Adipocyte (in vitro differentiated cells): Measurements from ENCODE around the gene NR2E1.
A peak's percentile ranks its signal among the peaks of the same experiment; 100 is the strongest.

ENCODE experiments used
- DNase-seq: peaks from one replicate; pipeline ENCODE4 v3.0.0-alpha.2; 2015; ENCODE audit warnings: low read depth
- H3K27me3 ChIP-seq: replicated peaks from 2 replicates; pipeline ENCODE4 v1.7.0; 2013; ENCODE audit warnings: mild to moderate bottlenecking, low read length, moderate library complexity; ENCODE audit not compliant: control insufficient read depth, insufficient read depth
- H3K36me3 ChIP-seq: 2 replicates; pipeline ENCODE4 v1.7.0; 2013; ENCODE audit warnings: low read length, mild to moderate bottlenecking, moderate library complexity; ENCODE audit not compliant: control insufficient read depth, insufficient read depth, severe bottlenecking
- H3K4me1 ChIP-seq: 2 replicates; pipeline ENCODE4 v1.7.0; 2013; ENCODE audit warnings: mild to moderate bottlenecking, low read length, moderate library complexity; ENCODE audit not compliant: control insufficient read depth, insufficient read depth
- H3K4me3 ChIP-seq: 2 replicates; pipeline ENCODE4 v1.7.0; 2013; ENCODE audit warnings: mild to moderate bottlenecking, low read length, moderate library complexity
- H3K9ac ChIP-seq: 2 replicates; pipeline ENCODE4 v1.7.0; 2013; ENCODE audit warnings: mild to moderate bottlenecking, low read length, moderate library complexity
- H3K9me3 ChIP-seq: 2 replicates; pipeline ENCODE4 v1.7.0; 2013; ENCODE audit warnings: mild to moderate bottlenecking, low read length, moderate library complexity; ENCODE audit not compliant: control insufficient read depth

Gene NR2E1

GRCh38 chr6:108168090-108168463, 2.3 kb downstream of the NR2E1 start:
- Histone ChIP-seq H3K4me1 (peaks cover 15% of the 10 kb centered on the region), H3K9ac (no peak overlapping the region), H3K9me3 (no peaks in the 10 kb centered on the region), H3K4me3 (no peak overlapping the region), H3K27me3 (peaks cover 98% of the 10 kb centered on the region), H3K36me3 (no peaks in the 10 kb centered on the region)
- no peak for DNase-seq

- H3K27me3 ChIP-seq: peaks cover 98% of the 10 kb centered on the region
- H3K36me3 ChIP-seq: no peaks in the 10 kb centered on the region
- H3K9me3 ChIP-seq: peaks cover under 1% of the 10 kb centered on the region
- H3K9ac ChIP-seq: no peak overlapping the region
- peaks cover 15% of the 10 kb centered on the region for H3K4me1 ChIP-seq
- no peak overlapping the region for H3K4me3 ChIP-seq
- peak; percentile 33 for DNase-seq
Observed at GRCh38 chr6:108168501-108169463, 3.0 kb downstream of the NR2E1 start.

GRCh38 chr6:108169464-108170331, 3.9 kb downstream of the NR2E1 start:
- H3K9ac ChIP-seq: no peak overlapping the region
- H3K9me3 ChIP-seq: peaks cover 3% of the 10 kb centered on the region
- H3K27me3 ChIP-seq: peaks cover 98% of the 10 kb centered on the region
- H3K4me1 ChIP-seq: peaks cover 12% of the 10 kb centered on the region
- DNase-seq: no peak
- H3K4me3 ChIP-seq: no peak overlapping the region
- no peaks in the 10 kb centered on the region for H3K36me3 ChIP-seq

DNA sequence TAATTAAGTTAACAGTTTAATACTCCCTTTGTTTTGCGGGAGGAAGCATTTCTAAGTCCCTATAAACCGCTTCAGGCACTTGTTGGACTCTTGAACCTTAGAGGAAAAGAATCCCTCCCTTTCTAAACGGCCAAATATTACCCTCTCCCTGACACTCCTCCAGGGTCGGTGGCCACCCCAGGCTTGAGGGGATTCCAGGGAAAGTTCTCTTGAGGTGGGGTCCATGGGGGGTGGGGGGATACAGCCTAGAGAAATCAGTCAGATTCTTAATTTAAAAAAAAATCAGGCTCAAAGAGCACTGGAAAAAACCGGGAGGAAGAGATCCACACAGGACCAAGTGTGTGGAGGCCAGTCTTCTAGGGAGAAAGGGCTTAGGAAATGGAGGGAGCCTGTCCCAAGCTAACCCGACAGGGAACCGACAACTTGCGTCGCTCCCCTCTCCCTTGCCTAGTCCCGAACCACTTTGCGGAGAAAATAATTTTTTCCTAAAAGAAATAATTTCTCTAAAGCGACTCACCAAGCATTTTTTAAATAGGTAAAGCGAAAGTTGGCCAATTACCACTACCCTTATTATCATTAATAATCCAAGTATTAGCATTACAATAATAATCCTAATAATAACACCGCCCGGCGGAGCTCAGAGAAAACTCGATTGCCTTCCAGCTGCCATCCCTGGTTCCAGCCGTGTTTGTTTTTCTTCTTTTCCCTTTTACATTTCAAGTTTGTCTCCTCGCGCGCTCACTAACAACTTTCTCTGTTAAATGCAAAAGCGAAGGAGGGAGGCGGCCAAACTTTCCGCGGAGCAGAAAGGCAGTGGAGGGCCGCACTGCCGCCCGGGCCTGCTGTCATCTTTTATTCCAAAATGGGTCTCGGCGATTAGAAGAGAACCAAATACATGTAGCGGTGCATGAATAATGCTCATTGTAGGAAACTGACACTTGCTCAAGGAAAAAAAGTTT, 4.8 kb downstream of the NR2E1 start:
- Histone ChIP-seq H3K9me3 (peaks cover 7% of the 10 kb centered on the region), H3K9ac (no peak overlapping the region), H3K36me3 (no peaks in the 10 kb centered on the region), H3K4me3 (no peak overlapping the region), H3K27me3 (peaks cover 98% of the 10 kb centered on the region), H3K4me1 (peaks cover 5% of the 10 kb centered on the region)
- DNase-seq: no peak

GRCh38 chr6:108171291-108171917, 5.6 kb downstream of the NR2E1 start:
- H3K9me3 ChIP-seq: peaks cover 7% of the 10 kb centered on the region
- H3K4me3 ChIP-seq: no peak overlapping the region
- no peak for DNase-seq
- H3K4me1 ChIP-seq: peaks cover 4% of the 10 kb centered on the region
- no peaks in the 10 kb centered on the region for H3K36me3 ChIP-seq
- no peak overlapping the region for H3K9ac ChIP-seq
- H3K27me3 ChIP-seq: peaks cover 98% of the 10 kb centered on the region

DNA sequence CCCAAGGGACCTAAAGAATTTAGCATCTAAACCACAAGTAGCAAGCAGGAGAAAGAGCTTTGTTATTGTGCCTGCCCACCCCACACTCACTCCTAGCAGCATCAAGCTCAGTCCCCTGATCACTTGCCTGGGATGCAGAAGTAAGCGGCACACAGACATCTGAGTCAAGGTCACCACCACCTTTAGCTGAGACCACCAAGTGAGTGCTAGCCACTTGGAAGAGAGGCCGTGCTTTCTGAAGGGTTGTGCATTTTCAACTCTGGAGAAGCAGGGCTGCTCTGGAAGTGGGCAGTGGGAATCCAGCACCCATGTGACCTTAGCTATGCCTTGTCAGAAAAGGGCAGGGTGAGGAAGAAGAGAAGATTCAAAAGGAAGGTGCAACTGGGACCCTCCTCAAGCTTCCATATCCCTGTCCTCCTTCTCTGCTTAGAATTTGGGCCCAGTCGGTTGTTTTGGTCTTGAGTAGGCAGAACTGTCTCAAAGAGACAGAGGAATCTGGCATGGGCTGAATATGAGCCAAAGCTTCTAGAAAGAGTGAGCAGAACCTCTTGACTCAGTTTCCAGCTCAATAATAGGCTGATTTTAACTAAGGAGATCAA, 6.2 kb downstream of the NR2E1 start:
- H3K4me3 ChIP-seq: no peak overlapping the region
- H3K27me3 ChIP-seq: peaks cover 98% of the 10 kb centered on the region
- peaks cover 7% of the 10 kb centered on the region for H3K9me3 ChIP-seq
- no peak overlapping the region for H3K9ac ChIP-seq
- H3K4me1 ChIP-seq: peaks cover 4% of the 10 kb centered on the region
- no peak for DNase-seq
- no peaks in the 10 kb centered on the region for H3K36me3 ChIP-seq

GRCh38 chr6:108174371-108175175, 8.8 kb downstream of the NR2E1 start:
- Histone ChIP-seq H3K4me1 (no peaks in the 10 kb centered on the region), H3K4me3 (no peak overlapping the region), H3K9me3 (peaks cover 7% of the 10 kb centered on the region), H3K9ac (no peak overlapping the region), H3K27me3 (peaks cover 96% of the 10 kb centered on the region), H3K36me3 (no peaks in the 10 kb centered on the region)
- peak; percentile 58 for DNase-seq

DNA sequence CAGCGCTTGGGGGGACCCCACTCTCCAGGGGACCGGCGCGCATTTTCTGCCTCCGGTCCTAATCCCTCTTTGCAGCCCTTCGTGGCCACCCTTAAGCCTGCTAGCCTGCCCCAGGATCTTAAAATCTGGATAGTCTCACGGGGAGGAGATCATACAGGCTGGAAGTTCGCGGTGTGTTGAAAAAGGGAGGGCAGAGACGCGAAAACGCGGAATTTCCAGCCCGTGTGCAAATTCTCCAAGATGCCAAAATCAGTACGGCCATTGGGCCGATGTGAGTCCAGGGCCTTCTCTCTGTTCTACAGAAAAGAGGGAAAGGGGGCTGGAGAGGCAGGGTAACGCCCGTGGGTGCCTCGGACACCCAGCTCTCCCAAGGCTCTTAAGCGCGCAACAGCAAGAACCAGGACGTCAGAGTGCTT, 9.4 kb downstream of the NR2E1 start:
- Histone ChIP-seq H3K9me3 (peaks cover 7% of the 10 kb centered on the region), H3K36me3 (no peaks in the 10 kb centered on the region), H3K4me3 (no peak overlapping the region), H3K4me1 (no peaks in the 10 kb centered on the region), H3K27me3 (peaks cover 98% of the 10 kb centered on the region), H3K9ac (no peak overlapping the region)
- no peak for DNase-seq

- no peaks in the 10 kb centered on the region for H3K4me1 ChIP-seq
- no peak for DNase-seq
- no peaks in the 10 kb centered on the region for H3K36me3 ChIP-seq
- H3K27me3 ChIP-seq: peaks cover 98% of the 10 kb centered on the region
- H3K9ac ChIP-seq: no peak overlapping the region
- peaks cover 7% of the 10 kb centered on the region for H3K9me3 ChIP-seq
- H3K4me3 ChIP-seq: no peak overlapping the region
Observed at GRCh38 chr6:108175592-108176279, 9.9 kb downstream of the NR2E1 start.
